NCI-H748 treated with DMSO at 0.1 percent for 48 hours (cell line): ENCODE data around the gene HACE1.

ENCODE experiments used
- DNase-seq: peaks from one replicate; lab custom pipeline; 2025; lab: John Stamatoyannopoulos, UW

HACE1 gene

DNA sequence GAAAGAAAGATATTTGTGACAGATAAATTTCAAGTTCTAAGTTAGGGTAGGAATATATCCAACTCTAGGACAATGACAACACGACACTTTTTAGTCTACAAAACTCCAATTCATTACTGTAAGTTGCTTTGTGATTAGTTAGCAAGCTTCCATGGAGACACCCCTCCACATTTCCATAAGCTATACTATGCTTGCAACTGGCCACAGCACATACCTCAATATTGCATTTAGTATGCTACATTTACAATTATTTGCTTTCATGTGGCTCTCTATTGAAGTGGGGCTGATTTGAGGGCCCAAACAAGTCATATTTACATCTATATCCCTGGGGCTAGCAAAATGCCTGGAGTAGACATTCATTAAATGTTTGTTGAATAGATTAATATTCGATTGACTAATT lies 129.3 kb downstream of the HACE1 start:
- no peak for DNase-seq

DNA sequence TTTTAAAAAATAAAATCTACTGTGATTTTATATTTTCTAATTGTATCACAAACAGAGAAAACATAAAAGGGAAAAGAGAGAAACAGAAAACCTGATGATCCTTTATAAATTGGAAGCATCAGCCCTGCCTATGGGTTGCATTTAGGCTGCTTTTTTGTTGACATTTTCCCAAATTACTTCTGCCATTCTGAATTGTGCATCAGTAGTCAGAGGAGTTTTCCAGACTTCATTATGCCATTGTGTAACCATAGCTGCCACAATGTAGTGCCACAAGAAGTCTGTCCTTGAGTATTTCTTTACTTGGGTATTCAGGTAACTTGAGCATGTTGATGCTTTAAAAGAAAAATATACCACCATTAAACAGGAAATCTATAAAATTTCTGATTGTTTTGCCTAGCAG lies 130.3 kb downstream of the HACE1 start:
- DNase-seq: no peak

DNA sequence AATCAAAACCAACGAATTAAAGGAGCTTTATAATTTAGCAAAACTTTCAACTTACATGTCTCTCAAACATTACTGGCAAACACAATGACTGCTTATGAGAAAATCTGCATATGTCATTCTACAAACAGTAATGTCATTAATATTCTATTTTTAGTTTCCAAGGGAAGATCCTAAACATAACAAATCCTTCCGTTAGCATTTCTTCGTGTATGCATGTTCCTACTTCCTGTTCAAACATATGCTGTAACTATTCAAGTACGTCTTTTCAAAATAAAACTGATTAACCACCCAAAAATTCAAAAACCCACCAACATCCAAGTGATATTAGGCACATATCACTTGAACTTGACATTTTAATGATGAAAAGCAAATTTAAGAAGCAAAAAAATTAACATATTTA lies 131.3 kb downstream of the HACE1 start:
- no peak for DNase-seq

DNA sequence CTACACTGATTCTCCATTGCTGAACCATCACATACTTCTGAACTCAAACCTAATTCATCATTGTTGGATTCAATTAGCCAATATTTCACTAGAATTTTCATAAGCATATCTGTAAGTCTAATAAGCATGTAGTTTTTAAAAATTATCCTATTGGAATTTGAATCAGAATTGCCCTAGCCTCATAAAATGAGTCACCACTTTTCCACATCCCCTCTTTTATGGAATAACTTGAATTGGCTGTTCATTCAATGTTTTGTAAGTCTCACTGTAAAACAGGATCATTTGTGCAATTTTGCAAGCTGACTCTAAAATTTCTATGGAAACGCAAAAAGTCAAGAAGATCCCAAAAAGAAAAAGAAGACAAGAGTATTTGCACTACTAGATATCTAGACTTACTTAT lies 141.0 kb downstream of the HACE1 start:
- DNase-seq: no peak

DNA sequence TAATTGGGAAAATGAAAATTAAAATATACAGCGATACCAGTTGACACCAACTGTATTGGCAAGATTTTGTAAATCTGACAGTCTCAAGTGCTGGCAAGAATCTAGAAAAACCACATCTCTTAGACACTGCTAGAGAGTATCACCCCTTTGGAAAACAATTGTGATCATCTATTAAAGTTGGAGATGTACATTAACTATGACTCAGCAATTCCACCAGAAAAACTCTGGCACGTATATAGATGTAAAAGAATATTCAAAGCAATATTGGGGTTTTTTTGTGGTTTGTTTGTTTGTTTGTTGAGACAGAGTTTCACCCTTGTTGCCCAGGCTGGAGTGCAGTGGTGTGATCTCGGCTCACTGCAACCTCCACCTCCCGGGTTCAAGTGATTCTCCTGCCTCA lies 142.9 kb downstream of the HACE1 start:
- no peak for DNase-seq

DNA sequence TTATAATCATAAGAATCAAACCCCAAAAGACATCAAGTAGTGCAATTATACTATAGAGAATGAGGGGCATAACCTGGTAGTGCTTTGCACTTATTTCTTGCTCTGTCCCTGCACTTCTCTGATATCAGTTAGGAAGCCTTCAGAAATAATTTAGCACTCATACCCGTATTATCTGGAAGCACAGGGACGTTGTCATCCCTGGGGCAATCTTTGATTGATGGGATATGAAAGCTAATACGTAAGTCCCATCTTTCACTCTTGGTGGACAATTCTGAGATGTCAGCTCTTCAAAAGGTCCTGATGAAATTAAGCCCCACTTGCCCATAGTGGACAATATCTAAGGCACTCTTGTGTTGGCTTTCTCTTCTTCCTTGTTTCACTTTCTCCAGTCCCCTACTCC lies 144.9 kb downstream of the HACE1 start:
- no peak for DNase-seq

DNA sequence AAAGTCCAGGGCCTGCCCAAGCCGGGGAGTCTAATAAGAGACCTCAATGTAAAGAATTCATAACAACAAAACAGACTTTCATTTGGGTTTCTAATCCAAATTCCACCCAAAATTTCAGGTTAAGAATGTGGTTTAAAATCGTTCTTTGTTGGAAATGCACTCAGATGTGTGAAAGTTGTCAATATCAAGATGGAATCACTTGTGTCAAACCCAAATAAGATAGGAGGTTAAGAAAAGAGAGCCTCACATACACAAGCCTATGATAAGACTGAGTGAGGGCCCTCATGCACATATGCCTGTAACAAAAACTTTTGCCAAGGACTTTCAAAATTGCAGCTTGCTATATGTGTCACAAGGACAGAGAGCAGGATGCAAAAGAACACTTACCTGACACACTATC lies 145.7 kb downstream of the HACE1 start:
- no peak for DNase-seq

DNA sequence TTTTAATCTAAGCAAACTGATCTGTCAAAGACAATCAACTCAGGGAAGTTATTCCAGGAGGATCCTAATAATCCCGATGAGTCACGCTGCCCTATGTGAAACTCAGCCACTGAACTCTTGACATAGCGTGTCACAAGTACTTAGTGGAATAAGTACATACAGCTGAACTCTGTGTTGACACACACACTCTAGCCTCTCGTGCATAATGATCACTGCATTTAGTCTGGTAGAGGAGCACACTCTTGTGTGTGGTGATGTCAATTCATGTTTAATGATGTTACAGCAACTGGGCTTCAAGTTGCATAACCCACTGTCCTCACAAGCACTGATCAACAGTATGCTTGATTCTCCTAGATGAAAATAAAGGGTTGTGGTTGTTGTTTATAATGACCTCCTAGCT lies 148.3 kb downstream of the HACE1 start:
- peak; percentile 78 for DNase-seq

DNA sequence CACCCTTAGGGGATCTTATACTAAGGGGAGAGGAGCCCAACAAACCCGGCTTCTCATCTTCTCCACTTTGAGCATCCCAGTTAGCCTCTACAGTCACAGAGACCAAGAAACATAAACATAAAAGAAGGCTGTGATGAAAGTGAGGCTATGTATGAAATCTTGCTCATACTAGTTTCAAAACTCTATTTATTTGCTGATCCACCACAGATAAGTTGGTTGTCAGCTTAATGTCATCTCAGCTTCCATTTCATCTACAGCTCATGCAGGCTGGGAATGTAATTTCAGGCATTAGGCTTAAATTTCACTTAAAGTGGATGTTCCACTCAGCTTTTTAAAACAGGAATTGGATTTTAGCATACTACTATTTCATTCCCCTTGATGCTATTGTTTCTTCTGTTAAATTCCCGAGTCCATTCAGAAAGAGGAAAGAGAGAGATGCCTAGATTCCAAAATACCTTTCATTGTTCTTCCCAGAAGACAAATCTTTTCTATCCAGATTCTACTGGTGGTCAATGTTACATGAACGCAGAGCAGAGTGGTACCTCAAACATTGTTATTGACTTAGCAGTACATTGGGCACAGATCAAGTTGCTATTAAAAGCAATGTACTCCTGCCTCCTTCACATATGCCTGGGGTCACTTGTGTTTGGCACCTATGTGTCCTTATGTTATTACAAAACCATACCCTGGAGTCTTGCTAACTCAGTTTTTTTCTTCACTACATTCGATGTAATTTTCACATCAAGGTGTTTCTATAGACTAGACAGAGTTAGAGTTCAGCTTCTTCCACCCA lies 149.0 kb downstream of the HACE1 start:
- DNase-seq: no peak

DNA sequence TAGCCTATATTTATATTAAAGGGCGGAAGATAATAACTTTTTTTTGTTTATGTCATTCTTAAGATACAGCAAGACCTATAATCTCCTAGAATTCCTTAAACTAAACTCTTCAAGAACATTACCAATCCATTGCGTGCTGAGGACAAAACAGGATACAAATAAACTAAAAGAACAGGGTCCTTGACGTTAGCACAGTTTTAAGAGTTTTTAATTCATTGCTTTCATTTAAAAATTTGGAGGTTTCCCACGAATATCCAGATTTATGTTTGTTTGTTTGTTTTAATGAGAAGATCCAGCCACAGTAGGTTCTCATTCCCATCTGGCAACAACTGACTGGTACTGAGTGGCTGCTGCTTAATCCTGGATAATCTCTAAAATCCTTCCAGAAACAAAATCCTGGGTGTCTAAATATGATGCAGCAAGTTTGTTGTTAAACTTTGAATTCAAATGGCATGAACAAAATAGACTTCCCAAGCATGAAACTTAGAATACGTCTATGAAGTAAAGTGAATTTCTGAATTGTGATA lies 153.7 kb downstream of the HACE1 start:
- no peak for DNase-seq

DNA sequence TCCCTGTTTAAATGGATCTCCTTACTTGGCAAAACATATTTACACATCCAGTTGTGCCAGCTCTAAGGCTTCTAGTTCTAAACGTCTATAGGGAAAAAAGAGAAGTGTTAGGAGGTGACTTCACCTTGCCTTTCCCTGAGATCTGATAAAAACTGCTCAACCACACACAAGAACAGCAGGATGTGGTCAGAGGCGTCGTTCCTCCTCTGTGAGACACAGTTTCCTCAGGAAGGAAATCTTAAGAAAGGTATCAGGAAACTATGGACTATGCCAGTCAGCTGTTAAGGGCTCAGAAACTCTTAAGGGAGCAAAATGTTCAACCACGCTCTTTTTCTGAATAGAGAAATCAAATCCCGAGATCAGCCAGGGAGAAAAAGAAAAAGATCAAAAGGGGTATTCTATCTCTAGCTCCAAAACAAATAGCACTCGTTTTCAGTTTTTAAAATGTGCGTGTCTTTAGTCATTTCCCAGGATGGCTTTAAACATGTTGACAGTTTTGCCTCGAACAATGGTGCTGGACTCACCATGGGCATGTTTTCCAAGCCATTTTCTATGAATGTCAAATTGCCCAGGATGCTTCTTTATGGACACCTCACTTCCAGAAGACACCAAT lies 154.5 kb downstream of the HACE1 start:
- no peak for DNase-seq

DNA sequence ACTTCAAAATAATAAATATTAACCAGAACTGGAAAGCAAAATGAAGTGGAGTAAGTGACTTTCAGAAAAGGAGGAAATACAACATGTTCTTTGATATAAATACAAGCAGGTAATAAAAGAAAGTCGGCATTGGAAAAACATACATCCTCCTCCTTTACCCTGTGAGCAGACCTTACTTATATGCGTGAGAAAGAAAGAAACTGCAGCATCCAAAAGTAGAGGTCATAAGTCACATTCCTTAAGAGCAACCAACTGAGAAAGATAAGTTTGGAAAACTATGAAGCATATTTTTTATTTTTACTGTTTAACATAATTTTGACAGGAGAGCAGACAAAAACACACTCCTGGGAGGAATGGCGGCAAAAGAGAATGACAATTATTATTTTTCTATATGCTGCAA lies 155.5 kb downstream of the HACE1 start:
- DNase-seq: no peak

DNA sequence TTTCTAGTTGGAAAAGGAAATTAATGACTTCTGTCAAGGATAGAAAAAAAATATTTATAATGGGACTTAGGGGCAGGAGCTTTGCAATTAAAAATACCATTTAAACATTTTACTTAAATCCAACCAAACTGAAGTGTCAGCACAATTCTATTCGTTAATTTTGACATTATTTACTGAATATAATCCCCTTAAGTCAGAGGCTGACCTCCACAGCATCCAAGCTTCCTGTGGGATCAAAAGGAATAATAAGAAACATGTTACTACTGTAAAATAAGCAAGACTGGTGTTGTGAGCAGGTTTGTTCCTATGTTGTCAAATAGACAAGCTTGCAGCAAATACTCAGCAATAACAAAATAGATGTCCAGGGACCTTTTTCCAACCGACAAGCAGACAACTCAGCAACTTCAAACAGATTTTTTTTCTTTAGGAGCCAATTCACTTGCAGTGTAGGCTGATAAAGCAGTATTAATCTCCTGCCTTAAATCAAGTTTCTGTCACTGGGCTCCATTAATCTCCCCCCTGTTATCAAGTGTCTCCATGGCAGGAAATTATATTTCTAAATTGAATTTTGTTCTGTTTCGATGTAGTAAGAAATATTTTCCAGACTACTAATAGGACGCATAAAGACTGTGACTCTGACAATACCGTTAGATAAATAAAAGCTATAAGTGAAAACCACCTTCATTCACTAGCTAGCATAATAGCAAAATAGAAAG lies 157.4 kb downstream of the HACE1 start:
- no peak for DNase-seq

DNA sequence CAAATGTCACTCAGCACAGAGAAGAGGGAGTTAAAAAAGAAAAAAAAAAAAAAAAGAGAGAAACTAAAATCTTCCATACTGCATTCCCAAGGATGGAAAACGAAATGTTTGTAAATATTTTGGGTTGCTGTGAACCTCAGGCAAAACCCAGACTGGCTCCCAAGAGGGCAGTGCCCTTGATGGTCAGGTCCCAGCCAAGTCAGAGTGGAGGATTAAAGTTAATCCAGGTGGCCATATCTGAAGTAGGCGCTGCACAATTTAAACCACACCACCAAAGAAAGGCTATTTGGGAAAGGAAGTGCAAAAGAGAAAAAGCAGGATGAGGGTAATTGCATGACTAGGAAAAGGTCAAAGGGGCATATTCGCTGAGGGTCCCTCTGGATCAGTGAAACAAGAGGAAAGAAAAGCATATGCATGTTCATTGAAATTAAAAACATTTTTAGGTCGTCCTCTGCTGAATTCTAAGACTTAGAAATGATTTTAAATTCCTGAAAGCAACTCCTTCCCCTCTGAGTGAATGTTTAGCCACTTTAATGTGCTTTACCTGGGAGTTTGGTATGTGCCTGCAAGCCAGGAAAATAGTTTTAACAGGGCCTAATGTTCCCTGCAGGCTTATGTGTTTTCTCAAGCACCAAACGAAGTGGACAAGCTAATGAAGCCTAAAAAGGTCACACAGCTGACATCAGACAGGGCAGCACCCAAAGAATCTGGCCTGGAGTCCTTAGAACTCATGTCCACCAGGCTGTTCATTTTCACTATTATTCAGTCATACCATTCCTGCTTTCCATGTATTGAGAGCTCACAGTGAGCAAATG lies 159.1 kb downstream of the HACE1 start:
- DNase-seq: no peak

DNA sequence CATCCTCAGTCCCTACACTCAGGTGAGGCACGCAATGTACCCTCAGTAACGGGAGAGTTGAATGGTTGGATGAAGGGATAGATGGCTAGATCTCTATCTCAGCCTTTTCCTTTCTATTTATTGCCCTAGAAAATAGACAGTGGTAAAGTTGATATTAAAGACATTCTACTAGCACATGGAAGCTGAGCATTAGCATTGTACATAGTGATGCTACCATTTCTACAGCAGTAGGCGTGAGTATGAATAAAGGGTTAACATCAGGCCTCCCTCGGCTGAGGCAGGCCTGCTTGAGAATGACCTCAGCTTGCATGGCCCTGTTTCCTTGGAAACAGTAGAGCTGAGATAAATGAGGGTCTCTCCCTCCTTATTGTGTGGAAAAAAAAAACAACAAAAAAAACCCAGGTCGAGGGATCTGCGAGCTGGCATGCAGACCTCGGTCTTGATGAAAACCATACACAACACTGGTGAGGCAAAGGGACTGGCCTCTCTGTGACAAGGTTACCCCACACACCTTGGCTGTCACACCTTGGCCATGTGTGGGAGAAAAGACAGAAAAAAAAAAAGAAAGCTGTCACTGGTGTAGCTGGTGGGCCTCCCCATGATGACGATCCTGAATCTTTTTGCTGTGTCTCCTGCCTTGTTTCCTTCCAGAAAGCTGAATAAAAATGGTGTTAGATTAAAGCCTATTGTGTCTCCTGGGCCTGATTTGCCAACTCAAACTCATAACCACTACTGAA lies 160.0 kb downstream of the HACE1 start:
- no peak for DNase-seq

DNA sequence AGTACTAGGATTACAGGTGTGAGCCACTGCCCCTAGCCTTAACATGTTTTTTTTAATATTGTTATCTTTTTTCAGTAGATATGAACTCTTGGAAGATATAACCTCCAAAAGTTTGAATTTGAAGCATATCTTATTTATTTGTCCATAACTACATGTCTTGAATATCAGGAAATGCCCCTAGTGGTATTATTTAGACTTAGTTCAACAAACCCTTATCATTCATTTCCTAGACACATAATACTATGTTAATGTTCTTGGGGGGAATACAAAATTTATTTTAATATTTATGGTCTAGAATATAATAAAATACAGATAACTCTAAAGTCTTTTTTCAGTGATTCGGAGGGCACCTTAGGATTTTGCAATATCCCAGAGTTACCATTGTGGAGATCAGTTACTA lies 160.7 kb downstream of the HACE1 start:
- DNase-seq: no peak

DNA sequence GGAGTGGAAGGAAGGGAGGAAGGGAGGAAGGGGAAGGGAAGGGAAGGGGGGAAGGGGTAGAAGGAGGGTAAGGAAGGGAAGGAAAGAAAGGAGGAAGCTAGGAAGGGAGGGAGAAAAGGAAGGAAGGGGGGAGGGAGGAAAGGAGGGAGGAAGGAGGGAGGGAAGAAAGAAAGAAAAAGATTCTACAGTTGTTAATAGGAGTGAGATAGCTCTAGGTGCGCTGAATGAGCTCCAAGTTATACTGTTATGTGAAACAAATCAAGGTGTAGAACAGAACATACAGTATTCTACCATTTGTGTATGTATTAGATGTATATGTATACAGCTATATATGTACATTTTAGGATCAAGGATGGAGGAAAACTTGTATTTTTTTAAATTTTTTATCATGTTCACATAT lies 167.7 kb downstream of the HACE1 start:
- DNase-seq: no peak

DNA sequence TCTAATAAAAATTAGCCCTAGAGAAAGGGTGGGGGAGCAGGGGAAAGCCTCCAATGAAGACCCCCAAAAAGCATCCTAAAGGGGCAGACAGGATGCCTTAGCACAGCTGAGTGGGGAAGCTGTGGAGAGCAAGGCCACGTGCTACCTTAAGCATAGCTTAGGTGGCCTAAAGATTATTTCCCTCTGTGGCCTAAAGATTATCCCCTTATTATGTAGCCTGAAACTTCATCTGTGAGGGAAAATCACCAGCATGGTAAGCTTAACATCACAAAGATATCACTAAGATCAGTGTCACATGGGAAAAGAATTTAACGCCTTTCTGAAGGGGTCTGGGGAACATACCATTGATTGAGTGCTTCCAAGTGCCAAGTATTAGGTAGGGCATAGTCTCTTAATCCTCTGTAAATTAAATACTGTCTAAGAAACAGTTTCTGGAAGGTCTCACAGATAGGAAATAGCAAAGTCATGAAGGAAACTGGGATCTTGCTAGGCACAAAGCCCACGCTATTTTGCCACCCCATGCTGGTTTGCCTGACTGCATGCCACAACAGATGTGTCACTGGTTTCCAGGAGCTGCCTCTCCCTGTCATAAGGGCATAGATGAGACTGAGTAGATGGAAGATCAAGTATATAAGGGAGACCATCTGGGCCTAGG lies 170.0 kb downstream of the HACE1 start:
- DNase-seq: no peak

DNA sequence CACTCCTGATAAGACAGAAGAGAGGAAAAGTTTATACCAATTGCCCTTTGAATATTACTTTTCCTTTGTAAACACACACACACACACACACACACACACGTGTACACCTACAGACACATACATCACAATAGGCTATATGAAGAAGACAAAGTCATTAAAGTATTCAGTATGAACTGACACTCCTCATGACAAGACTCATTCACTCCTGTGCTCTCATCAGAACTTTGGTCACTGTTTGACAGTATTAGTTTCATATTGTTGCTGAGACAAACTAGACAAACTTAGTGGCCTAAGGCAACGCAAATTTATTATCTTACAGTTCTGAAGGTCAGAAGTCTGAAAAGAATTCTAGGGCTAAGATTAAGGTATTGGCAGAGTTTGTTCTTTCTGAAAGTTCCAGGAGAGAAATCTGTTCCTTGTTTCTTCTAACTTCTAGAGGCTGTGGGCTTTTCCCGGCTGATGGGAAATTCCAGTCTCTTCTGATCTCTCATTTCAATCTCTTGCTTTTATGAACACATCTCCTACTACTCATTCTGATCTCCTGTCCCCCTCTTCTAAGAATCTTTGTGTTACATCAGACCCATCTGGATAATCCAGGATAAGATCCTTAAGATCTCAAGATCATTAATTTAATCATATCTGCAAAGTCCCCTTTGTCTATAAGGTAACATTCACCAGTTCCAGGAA lies 171.3 kb downstream of the HACE1 start:
- no peak for DNase-seq

DNA sequence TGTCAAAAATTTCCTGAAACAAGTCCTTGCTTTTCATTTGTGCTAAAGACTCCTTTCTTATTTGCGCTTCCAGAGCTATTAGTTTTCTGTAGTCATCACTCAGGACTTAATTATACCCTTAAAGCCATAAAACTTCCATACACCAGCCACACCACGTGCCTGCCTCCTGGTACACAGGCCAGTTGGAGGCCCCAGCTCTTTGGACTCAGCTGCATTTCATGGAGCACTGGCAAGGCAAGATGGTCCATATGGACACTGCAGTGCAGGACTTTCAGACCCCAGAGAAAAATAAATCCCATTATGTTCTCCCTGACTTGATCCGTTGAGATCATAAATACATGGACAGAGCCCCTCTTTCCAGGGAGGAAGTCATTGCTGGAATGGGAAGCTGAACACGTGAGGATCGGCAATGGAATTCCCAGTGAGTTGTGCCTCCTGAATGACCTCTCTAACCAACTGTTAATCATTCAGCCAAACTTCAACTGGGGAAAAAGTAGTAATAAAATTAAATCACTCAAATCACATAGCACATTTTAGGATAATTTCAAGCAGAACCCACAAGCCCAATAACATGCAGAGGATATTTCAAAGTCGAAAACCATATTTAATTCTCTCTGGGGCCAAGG lies 173.1 kb downstream of the HACE1 start:
- DNase-seq: peak; percentile 5
